ENCODE results near the gene TOX2.
"Not testable (repeated sequence)": the region's sequence is repeated elsewhere in the genome, so short reads cannot be mapped to it uniquely, and the experiment has no call there.

The TOX2 gene

DNA sequence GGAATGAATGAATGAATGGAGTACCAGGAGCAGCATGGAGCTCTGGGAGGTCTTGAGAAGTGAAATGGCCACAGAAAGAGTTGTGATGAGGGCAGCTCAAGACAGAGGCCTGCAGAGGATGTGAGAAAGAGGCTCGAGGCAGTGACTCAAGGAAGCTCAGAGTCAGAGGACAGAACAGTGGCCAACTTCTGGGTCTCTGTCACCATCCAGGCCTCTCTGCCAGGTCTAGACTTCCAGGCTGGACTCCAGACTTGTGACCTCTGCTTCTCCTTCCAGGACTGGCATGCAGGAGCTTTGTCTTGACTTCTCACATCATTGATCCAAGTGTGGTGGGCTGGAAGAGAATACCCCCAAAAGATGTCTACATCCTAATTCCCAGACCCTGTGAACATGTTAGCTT lies 119.8 kb downstream of the TOX2 start:
- no peak for ATAC-seq

DNA sequence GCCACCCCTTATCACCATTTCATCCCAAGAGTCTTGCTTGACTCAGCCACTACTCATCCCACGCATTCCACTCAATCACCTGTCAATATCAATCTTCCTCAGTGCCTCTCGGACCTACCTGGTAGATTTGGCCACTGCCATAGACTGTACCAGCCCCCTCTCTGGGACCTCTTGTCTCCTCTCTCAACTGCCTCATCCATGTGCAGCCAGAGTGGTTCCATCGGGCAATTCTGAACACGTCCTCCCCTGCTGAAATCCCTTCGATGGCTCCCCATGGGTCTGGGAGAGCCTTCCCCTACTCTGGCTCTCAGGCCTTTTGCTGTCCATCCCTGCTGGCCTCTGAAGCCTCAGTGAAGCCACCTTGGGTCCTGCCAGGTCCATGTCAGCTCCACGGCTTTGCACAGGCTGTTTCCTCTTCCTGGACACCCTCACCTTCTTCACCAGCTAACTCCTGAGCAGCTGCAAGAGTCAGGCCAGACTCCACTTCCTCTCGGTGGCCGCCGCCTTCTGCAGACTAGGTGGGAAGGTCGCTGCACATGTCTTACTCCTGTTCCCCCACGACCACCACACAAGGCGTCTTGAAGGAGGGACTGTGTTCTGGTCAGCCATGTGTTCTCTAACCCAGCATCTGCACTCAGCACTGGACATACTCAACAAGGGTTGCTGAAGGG lies 120.4 kb downstream of the TOX2 start:
- ATAC-seq: no peak

DNA sequence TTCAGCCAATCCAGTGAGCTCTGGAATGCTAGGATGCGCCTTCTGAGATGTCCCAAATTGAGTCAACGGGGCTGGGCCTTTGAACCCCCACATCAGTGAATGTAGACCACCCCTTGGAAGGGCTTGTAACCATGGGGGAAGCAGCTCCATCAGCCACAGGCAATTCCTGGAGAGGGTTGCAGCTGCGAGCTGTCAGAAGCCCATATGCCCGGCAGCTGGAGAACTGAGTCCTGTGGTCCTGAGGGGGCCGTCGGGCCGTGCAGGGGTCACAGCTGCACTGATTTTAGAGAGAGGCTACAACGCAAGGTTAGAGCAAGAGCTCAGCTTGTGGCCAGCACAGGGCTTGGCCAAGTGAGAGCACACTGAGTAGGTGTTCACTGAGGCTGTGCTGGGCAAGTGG lies 121.3 kb downstream of the TOX2 start:
- no peak for ATAC-seq

DNA sequence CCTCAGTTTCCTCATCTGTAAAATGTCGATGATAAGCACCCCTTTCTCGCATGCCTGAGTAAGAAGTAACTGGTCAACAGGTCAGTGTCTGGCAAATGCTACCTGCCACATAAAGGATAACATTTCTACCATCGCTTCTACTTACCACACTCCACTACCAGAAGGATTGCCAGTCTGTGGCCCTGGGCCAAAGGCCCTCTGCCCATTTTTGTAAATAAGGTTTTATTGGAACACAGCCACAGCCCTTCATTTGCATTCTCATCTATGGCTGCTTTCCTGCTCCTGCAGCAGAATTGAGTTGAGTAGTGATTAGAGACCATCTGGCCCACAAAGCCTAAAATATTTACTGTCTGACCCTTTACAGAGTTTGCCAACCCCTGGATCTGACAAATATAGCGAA lies 121.8 kb downstream of the TOX2 start:
- ATAC-seq: no peak

- ATAC-seq: no peak
Measured at GRCh38 chr20:44038681-44039123, 124.0 kb downstream of the TOX2 start.

DNA sequence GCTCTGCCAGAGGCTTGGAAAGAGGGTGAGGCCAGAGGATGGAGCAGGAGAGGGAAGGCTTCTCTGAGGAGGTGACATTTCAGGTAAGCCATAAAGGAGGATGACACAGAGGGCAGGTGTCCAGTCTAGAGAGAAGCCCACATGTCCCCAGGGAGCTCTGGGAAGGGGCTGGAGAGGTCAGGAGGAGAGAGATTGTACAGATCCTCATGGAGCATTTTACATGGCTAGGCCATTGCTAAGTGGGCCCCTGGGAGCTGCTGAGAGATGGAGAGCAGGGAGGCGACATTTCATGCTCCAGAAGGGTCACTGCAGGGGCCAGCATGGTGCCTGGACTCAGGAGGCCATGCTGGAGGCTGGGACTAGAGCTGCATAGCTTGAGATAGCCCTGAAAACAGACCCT lies 124.5 kb downstream of the TOX2 start:
- no peak for ATAC-seq

DNA sequence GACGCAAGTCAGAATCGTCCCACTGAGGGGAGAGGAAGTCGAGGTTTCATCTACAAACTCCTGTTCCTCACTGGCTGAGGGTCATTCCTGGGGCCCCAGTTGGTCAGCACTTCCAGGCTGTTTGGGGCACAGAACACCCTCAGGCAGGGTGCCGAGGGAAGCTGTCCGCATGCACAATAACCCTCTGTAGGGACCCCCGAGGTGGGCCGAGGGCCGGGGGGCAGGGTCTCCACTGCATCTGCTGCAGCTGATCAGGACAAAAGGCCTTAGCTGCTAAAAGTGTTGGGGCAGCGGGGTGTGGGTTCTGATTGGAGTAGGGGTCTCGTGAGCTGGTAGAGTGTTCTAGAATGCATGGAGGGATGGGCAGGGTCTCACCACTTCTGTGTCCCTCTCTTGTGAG lies 125.1 kb downstream of the TOX2 start:
- no peak for ATAC-seq

DNA sequence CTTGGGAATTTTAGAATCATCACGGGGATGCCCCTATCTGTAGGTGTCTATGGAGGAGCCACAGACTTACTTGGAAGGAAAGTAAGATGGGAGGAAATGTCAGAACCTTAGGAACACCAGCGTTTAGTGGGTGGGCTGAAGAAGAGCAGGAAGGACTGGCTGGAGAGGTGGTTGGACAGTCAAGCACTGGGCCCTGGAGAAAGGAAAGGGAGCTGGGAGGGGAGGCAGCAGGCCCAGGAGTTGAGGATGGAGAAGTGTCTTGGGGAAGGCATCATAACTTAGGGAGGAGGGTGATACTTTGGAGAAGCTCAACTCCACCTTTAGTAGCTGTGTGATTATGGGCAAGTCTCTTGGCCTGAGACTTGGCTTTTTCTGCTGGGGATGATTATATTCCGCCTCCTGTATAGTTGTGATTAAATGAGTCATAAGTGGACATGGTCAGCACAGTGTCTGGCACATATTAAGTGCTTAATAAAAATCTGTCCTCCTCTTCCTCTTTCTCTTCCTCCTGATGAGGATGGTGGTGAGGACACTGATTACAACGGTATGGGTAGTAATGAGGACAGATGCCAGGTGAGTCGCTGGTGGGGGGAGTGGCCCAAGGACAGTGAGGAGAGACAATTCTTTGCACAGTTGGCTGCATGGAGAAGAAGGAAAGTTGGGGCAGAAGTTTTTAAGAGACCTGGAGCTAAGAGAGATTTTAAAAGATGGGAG lies 125.7 kb downstream of the TOX2 start:
- no peak for ATAC-seq

DNA sequence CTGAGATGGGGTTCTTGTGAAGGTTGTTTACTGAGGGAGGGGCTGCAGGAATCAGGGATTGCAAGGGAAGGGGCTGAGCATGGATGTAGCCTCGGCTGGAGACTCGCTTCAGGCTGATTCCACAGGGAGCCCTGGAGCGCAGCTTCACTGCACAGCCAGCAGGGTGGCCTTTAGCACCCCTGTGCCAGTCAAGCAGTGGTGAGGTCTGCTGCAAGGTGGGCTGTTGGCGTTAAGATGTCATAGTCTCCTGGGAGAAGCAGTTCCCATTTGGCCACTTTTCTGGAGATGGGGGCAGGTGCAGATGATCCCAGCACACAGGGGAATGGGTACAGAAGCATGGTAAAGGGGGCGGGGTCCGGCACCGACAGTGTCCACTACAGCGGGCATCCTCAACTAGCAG lies 126.3 kb downstream of the TOX2 start:
- no peak for ATAC-seq

GRCh38 chr20:44044712-44045111 lies 130.1 kb downstream of the TOX2 start:
- ATAC-seq: not testable (repeated sequence)

GRCh38 chr20:44050327-44050726 lies 135.7 kb downstream of the TOX2 start:
- ATAC-seq: no peak

DNA sequence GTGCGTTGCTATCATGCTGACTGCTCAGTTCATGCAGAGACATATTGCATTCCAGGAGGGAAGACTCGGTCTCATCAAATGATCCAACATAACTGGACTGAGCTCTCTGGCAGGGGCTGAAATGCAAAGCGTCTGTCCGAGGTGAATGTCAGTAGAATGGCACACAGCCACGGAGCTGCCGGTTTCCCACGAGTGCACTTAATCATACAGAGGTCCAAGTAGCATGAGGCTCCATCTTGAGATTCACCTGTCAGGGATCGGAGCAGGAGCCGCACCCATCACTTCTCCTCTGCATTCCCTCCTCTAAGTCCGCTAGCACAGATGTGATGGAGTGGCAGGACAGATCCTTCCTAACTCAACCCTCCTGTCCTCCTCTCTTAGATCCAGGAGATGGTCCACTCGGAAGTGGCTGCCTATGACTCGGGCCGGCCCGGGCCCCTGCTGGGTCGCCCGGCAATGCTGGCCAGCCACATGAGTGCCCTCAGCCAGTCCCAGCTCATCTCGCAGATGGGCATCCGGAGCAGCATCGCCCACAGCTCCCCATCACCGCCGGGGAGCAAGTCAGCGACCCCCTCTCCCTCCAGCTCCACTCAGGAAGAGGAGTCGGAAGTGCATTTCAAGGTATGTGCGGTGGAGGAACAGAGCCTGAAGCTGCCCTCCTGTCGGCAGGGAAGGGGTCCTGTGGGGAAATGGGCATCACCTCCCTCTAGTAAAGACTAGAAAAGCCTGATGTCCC lies 136.4 kb downstream of the TOX2 start:
- ATAC-seq: no peak

DNA sequence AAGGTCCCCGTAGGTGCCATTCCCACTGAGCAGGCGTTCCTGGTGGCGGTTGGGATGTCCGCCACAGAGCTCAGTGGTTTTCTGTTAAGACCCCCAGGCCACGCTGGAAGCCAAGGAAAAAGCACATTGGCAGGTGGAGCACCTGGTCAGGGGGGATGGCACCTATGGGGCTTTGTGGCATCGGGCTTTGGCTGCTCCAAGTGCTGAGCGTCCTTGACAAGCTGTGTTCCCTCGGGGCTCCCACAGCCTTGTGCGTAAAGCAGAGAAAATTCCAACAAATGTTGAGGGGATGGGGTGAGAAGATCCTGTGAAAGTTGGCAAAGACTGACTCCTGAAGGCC lies 137.0 kb downstream of the TOX2 start:
- no peak for ATAC-seq

GRCh38 chr20:44052166-44052565 lies 137.5 kb downstream of the TOX2 start:
- ATAC-seq: no peak

GRCh38 chr20:44053046-44053445 lies 138.4 kb downstream of the TOX2 start:
- ATAC-seq: no peak

DNA sequence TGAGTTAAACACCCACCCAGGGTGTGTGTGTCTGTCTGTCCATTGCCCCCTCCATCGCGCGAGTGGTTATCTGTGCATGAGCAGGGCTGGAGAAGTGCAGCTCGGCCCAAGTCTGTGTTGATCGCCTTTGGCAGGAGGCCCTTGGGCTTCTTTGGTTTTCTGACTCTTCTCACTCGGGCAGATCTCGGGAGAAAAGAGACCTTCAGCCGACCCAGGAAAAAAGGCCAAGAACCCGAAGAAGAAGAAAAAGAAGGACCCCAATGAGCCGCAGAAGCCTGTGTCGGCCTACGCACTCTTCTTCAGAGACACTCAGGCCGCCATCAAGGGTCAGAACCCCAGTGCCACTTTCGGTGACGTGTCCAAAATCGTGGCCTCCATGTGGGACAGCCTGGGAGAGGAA lies 139.5 kb downstream of the TOX2 start:
- ATAC-seq: no peak

- ATAC-seq: no peak
Measured at GRCh38 chr20:44054849-44055248, 140.2 kb downstream of the TOX2 start.

DNA sequence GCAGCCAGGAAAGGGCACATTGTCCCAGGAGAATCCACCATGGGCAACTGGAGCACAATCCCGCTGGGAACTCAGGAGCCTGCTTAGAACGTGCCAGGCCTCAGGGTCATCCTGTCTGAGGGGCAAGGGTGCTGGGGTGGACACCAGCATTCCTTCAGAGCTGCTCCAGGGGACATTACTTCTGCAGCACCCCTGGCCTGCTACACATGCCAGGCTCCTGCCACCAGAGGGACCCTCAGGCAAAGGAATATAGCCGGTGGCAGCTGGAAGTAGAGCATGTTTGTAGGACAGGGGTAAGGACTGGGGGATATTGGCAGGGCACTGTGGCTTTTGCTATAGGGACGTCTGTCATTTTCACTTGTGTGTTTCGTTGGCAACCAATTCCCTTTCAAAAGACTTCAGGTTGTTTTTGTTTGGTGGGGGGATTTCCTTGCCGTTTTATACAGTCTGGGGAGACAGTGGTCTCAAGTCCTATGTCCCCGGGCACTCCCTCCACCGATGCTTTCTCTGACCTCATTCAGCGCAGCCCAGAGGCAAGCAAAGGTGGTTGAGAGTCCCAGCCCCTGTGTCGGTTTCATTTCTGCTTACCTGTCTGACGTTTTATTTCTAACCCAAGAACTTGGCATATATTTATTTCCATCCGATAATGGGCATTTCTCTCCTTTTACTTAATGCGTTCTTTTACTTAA lies 141.5 kb downstream of the TOX2 start:
- ATAC-seq: peak; percentile 43 to 53

DNA sequence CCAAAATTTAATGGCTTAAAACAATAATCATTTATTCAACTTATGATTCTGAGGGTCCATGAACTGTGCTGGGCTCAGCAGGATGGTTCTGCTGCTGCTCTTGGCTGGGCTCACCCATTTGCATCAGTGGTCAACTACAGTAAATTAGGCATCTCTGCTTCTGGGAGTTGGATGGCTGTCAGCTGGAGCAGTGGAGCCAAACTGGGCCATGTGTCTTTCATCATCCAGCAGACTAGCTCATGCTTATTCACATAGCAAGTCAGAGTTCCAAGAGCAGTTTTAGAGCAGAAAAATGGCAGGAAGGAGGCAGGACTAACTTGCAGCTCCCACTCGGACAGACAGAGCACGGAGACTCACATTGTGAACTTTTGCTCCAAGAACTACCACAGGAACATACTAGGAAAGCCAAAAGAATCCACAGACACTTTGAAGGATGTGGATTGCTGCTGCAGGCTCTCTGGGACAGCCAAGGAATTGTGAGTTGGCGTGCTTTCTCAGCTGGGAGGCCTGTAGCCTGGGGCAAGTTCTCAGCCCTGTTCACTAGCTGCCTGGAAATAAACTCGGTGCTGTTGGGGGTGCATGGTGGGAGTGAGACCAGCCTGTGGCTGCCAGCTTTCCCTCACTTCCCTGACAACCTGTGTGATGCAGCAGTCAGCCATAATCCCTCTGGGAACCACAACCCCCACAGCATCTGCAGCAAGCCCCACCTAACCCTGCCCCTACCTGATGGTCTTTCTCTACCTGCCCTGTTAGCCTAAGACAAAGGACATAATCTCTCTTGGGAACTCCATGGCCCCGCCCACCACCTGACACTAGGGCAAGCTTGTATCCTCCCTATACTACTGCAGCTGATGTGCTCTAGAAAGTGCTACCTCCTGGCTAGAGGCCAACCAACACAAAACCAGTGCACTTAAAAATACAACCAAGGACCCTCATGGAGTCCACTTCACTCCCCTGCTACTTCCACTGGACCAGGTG lies 143.3 kb downstream of the TOX2 start:
- ATAC-seq: no peak

- ATAC-seq: no peak
Measured at GRCh38 chr20:44064501-44065400, 150.1 kb downstream of the TOX2 start.

Data from activated CD4-positive, CD25-positive, alpha-beta regulatory T cell treated with anti-CD3 and anti-CD28 coated beads, Interleukin-2, amount 50 U/mL, for 24 hours (primary cell).